Lower leg skin (tissue), 4 donors: ENCODE data around the gene PRKCE. TPM values are rescaled to one million over a fixed set of nuclear protein-coding genes. Genes with fewer than 3 reads are reported as not detected.

ENCODE experiments used
- DNase-seq, 2 donors: peaks; one replicate each; pipeline ENCODE4 v3.0.0-alpha.2; 2019; ENCODE audit warnings: low spot score in 2 of 2
- H3K4me3 ChIP-seq: fragments of 200-600 bp; sonication (generic); 2 replicates; pipeline ENCODE4 v1.5.1; 2017; ENCODE audit warnings: mild to moderate bottlenecking, low read depth; ENCODE audit not compliant: poor library complexity, severe bottlenecking
- POLR2A ChIP-seq, 2 donors: fragments of 450-650 bp; IDR thresholded peaks; one replicate each; pipeline ENCODE4 v1.6.1; 2016 to 2017; ENCODE audit warnings: antibody characterized with exemption in 2 of 2, mild to moderate bottlenecking in 1 of 2, moderate library complexity in 1 of 2
- WGBS, 2 donors: methylation state at CpG; one replicate each; pipeline ENCODE4 v1.1.5; 2018; 5-methylcytosine and 5-hydroxymethylcytosine counted together
- intact Hi-C: fragments of 100-400 bp; cut with DNase I; formaldehyde crosslinking; loops from one replicate; pipeline ENCODE4 v1.15.0; 2023; ENCODE audit warnings: low total_unique reads
- total RNA-seq, 4 donors: library from RNA; depleted of rRNA; stranded (reverse); fragments of >200 nt; gene quantifications; one replicate each; pipeline ENCODE4 v1.1.0, GENCODE V29; 2016
- TF ChIP-seq, protein P1 (sequence below), 3 donors: fragments of 450-650 bp; IDR thresholded peaks; one replicate each; pipeline ENCODE4 v1.5.1; 2016; ENCODE audit warnings: antibody characterized with exemption in 3 of 3, mild to moderate bottlenecking in 3 of 3, moderate library complexity in 2 of 3

PRKCE gene
- total RNA-seq, 4 donors from 2014 or later: 3.5 to 10.3 (median 6.1) TPM

DNA sequence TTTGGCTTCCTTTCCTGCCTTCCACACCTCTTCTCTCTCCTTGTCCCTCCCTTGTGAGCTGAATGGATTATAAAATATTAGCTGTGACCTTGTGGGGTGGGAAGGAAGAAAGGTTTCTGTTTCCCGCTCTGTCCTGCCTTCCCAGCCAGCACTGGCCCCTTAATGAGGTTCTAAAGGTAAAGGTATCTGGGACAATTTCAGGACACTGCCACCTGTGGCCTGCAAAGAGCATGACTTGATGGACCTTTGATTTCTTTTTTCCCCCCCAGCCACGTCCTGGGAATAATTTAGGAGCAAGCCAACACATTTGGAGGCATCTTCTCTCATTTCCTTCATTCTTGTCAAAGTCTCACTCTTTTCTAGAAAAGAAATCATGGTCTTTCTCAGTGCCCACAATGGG is 399.0 kb downstream of the PRKCE start:
- DNase-seq: no peak
- no peak overlapping the region for H3K4me3 ChIP-seq
- no peak for TF ChIP-seq POLR2A (IDR thresholded peaks at IDR 0.05)
- TF ChIP-seq, protein P1, sequence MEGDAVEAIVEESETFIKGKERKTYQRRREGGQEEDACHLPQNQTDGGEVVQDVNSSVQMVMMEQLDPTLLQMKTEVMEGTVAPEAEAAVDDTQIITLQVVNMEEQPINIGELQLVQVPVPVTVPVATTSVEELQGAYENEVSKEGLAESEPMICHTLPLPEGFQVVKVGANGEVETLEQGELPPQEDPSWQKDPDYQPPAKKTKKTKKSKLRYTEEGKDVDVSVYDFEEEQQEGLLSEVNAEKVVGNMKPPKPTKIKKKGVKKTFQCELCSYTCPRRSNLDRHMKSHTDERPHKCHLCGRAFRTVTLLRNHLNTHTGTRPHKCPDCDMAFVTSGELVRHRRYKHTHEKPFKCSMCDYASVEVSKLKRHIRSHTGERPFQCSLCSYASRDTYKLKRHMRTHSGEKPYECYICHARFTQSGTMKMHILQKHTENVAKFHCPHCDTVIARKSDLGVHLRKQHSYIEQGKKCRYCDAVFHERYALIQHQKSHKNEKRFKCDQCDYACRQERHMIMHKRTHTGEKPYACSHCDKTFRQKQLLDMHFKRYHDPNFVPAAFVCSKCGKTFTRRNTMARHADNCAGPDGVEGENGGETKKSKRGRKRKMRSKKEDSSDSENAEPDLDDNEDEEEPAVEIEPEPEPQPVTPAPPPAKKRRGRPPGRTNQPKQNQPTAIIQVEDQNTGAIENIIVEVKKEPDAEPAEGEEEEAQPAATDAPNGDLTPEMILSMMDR (IDR thresholded peaks at IDR 0.05): no peak
- intact Hi-C loops: no loop called here
- 91 to 95% methylated on average over 2 of the region's 2 CpGs for WGBS, 2 donors

DNA sequence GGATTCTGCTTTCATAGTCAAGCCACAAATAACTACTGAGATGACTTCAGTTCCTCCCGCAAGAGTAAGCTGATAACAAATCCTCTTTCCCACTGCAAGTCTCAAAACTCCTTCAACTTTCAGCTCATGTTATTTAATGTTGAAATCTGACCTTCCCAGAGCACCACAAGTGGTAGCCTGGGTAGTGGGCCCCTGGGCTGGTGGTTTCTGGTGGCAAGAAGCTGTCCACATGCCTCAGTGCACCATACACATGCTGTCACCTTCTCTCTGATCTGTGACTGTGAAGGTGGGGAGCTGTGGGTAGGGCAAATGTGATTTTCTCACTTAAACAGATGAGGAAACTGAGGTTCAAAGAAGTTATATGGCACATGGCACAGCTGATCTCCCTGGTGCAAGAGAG is 399.6 kb downstream of the PRKCE start:
- H3K4me3 ChIP-seq: no peak overlapping the region
- whole genome bisulfite sequencing, 2 donors: 100% methylated on average over 1 of the region's 1 CpG
- intact Hi-C loops: no loop called here
- no peak for DNase-seq
- TF ChIP-seq, protein P1 (IDR thresholded peaks at IDR 0.05): no peak
- no peak for TF ChIP-seq POLR2A (IDR thresholded peaks at IDR 0.05)

DNA sequence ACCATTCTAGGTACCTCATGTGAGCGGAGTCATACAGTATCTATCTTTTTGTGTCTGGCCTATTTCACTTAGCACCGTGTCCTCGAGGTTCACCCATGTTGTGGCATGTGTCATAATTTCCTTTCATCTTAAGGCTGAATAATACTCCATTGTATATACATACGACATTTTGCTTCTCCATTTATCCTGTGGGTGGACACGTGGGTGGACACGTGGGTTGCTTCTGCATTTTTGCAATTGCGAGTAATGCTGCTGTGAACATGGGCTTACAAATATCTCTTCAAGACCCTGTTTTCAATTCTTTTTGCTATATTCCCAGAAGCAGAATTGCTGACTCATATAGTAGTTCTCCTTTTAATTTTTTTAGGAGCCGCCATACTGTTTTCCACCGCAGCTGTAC is 402.1 kb downstream of the PRKCE start:
- WGBS, 2 donors: 87 to 90% methylated on average over 9 of the region's 9 CpGs
- TF ChIP-seq POLR2A (IDR thresholded peaks at IDR 0.05): no peak
- TF ChIP-seq, protein P1 (IDR thresholded peaks at IDR 0.05): no peak
- no peak overlapping the region for H3K4me3 ChIP-seq
- DNase-seq: no peak
- intact Hi-C loops: no loop called here

DNA sequence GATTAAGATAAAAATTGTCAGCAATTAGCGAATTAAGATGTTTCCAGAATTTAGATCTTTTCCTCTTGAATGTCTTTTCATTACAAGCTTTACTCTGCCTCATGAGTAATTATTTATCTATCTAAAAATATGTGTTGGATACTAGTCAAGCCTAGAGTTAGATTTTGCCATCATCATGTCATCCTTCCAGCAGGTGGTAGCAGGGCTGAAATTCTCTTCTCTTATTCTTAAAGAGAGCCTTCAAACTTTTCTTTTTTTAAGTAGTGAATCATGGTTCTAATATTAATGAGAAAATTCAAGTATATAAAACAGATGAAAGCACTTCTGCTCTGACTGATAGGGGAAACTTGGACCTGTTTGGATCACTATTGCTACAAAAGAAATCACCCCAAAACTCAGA is 405.1 kb downstream of the PRKCE start:
- H3K4me3 ChIP-seq: no peak overlapping the region
- no peak for TF ChIP-seq POLR2A (IDR thresholded peaks at IDR 0.05)
- TF ChIP-seq, protein P1 (IDR thresholded peaks at IDR 0.05): no peak
- intact Hi-C loops: no loop called here
- WGBS, 2 donors: 88 to 100% methylated on average over 1 of the region's 1 CpG
- no peak for DNase-seq

DNA sequence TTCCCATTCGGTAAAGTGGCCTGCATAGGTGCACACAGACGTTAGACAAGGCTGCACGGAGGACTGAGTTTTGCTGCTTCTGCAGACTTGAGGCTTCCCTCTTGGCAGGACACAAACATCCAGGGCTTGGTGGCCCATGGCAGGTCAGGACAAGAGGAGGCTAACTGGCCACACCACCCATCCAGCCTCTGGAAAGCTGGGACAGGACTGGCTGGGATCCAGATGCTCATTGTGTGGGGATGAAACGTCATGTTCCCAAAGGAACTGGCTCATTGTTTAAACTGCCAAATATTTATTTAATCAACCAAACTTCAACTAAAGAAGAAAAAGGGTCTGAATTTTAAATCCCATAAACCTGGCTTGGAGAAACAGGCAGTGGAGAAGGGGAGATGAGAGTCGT is 406.7 kb downstream of the PRKCE start:
- 62 to 67% methylated on average over 5 of the region's 5 CpGs for WGBS, 2 donors
- no peak overlapping the region for H3K4me3 ChIP-seq
- DNase-seq: no peak
- intact Hi-C loops: no loop called here
- TF ChIP-seq, protein P1 (IDR thresholded peaks at IDR 0.05): no peak
- TF ChIP-seq POLR2A (IDR thresholded peaks at IDR 0.05): no peak

DNA sequence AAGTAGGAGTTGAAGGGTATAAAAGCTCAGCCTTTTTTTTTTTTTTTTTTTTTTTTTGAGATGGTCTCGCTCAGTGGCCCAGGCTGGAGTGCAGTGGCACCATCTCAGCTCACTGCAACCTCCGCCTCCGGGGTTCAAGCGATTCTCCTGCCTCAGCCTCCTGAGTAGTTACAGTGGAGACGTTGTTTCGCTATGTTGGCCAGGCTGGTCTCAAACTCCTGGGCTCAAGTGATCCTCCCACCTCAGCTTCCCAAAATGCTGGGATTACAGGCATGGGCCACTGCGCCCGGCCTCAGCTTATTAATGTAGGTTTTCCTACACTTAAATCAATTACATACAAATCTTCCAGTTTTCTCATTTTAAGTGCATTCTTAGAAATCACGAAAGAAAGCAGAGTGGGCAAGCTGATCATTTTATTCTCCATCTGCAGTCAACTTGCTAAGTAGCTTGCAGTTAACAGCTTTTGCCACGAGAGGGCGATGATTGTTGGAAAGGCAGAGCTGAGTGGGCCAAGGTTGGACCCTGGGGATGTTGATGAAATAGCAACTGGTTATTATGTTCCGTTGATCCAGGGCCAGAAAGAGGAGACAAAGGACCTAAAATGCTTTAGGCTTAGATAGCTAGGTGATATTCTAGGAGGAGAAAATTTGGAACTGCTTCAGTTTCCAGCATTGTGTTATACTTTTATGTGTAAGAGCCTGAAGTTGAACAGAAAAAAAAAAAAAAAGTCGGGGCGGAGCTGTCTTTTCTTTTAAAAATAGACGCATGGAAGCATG is 411.4 kb downstream of the PRKCE start:
- H3K4me3 ChIP-seq: no peak overlapping the region
- WGBS, 2 donors: 39 to 47% methylated on average over 15 of the region's 15 CpGs
- no peak for TF ChIP-seq POLR2A (IDR thresholded peaks at IDR 0.05)
- TF ChIP-seq, protein P1 (IDR thresholded peaks at IDR 0.05): peak in 1 of 3 donors; percentile 85
- peak; percentile 87 to 96 for DNase-seq
- intact Hi-C loops: no loop called here
